ENCODE measurements around the gene HPSE2. TPM values are rescaled to one million over a fixed set of nuclear protein-coding genes. Genes with fewer than 3 reads are reported as not detected.

The HPSE2 gene
- total and polyA plus RNA-seq, 2 experiments from 2014 or later = 0.10 to 0.24 TPM

DNA sequence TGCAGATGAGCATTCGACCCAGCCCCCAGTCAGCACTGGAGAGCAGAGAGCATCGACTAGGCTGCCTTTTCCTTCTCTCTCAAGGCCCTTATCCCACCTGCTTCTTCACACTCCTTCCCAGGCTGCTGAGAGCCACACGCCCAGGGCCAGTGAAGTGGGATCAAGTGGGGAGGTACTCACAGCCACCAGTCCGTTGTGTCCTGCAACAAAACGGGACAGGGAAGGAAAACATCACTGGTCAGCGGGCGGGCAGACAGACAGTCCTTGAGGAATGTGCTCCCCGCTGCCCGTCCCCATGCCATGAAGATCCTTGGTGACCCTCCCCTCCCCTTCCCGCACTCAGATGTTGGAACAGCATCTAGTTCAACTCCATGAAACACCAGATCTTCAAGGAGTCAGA, 824.9 kb downstream of the HPSE2 start:
- H3F3A ChIP-seq (replicated peaks; ENCODE audit: low read depth) = no peaks in the 10 kb centered on the region
- peaks cover 14% of the 10 kb centered on the region for H3K4me1 ChIP-seq (ENCODE audit: insufficient read depth)
- H3K27me3 ChIP-seq (ENCODE audit: insufficient read depth) = no peaks in the 10 kb centered on the region
- TF ChIP-seq, protein P1, sequence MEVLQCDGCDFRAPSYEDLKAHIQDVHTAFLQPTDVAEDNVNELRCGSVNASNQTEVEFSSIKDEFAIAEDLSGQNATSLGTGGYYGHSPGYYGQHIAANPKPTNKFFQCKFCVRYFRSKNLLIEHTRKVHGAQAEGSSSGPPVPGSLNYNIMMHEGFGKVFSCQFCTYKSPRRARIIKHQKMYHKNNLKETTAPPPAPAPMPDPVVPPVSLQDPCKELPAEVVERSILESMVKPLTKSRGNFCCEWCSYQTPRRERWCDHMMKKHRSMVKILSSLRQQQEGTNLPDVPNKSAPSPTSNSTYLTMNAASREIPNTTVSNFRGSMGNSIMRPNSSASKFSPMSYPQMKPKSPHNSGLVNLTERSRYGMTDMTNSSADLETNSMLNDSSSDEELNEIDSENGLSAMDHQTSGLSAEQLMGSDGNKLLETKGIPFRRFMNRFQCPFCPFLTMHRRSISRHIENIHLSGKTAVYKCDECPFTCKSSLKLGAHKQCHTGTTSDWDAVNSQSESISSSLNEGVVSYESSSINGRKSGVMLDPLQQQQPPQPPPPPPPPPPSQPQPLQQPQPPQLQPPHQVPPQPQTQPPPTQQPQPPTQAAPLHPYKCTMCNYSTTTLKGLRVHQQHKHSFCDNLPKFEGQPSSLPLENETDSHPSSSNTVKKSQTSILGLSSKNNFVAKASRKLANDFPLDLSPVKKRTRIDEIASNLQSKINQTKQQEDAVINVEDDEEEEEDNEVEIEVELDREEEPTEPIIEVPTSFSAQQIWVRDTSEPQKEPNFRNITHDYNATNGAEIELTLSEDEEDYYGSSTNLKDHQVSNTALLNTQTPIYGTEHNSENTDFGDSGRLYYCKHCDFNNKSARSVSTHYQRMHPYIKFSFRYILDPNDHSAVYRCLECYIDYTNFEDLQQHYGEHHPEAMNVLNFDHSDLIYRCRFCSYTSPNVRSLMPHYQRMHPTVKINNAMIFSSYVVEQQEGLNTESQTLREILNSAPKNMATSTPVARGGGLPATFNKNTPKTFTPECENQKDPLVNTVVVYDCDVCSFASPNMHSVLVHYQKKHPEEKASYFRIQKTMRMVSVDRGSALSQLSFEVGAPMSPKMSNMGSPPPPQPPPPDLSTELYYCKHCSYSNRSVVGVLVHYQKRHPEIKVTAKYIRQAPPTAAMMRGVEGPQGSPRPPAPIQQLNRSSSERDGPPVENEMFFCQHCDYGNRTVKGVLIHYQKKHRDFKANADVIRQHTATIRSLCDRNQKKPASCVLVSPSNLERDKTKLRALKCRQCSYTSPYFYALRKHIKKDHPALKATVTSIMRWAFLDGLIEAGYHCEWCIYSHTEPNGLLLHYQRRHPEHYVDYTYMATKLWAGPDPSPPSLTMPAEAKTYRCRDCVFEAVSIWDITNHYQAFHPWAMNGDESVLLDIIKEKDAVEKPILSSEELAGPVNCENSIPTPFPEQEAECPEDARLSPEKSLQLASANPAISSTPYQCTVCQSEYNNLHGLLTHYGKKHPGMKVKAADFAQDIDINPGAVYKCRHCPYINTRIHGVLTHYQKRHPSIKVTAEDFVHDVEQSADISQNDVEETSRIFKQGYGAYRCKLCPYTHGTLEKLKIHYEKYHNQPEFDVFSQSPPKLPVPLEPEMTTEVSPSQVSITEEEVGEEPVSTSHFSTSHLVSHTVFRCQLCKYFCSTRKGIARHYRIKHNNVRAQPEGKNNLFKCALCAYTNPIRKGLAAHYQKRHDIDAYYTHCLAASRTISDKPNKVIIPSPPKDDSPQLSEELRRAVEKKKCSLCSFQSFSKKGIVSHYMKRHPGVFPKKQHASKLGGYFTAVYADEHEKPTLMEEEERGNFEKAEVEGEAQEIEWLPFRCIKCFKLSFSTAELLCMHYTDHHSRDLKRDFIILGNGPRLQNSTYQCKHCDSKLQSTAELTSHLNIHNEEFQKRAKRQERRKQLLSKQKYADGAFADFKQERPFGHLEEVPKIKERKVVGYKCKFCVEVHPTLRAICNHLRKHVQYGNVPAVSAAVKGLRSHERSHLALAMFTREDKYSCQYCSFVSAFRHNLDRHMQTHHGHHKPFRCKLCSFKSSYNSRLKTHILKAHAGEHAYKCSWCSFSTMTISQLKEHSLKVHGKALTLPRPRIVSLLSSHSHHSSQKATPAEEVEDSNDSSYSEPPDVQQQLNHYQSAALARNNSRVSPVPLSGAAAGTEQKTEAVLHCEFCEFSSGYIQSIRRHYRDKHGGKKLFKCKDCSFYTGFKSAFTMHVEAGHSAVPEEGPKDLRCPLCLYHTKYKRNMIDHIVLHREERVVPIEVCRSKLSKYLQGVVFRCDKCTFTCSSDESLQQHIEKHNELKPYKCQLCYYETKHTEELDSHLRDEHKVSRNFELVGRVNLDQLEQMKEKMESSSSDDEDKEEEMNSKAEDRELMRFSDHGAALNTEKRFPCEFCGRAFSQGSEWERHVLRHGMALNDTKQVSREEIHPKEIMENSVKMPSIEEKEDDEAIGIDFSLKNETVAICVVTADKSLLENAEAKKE (CRISPR knock-in tag; IDR thresholded peaks at IDR 0.05) = no peak
- no peak for TF ChIP-seq POLR2AphosphoS5 (IDR thresholded peaks at IDR 0.05; ENCODE audit: low read depth)
- TF ChIP-seq, protein P2, sequence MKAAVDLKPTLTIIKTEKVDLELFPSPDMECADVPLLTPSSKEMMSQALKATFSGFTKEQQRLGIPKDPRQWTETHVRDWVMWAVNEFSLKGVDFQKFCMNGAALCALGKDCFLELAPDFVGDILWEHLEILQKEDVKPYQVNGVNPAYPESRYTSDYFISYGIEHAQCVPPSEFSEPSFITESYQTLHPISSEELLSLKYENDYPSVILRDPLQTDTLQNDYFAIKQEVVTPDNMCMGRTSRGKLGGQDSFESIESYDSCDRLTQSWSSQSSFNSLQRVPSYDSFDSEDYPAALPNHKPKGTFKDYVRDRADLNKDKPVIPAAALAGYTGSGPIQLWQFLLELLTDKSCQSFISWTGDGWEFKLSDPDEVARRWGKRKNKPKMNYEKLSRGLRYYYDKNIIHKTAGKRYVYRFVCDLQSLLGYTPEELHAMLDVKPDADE (IDR thresholded peaks at IDR 0.05) = no peak
- TF ChIP-seq EZH2 (IDR thresholded peaks at IDR 0.05; ENCODE audit: low read depth, unreplicated experiment) = no peak
- no peak for TF ChIP-seq CREB1 (CRISPR knock-in tag; IDR thresholded peaks at IDR 0.05; ENCODE audit: low read depth)
- TF ChIP-seq ZNF114 (CRISPR knock-in tag; IDR thresholded peaks at IDR 0.05) = no peak
- no peak for TF ChIP-seq JUNB (IDR thresholded peaks at IDR 0.05; ENCODE audit: unreplicated experiment)
- TF ChIP-seq, protein P3, sequence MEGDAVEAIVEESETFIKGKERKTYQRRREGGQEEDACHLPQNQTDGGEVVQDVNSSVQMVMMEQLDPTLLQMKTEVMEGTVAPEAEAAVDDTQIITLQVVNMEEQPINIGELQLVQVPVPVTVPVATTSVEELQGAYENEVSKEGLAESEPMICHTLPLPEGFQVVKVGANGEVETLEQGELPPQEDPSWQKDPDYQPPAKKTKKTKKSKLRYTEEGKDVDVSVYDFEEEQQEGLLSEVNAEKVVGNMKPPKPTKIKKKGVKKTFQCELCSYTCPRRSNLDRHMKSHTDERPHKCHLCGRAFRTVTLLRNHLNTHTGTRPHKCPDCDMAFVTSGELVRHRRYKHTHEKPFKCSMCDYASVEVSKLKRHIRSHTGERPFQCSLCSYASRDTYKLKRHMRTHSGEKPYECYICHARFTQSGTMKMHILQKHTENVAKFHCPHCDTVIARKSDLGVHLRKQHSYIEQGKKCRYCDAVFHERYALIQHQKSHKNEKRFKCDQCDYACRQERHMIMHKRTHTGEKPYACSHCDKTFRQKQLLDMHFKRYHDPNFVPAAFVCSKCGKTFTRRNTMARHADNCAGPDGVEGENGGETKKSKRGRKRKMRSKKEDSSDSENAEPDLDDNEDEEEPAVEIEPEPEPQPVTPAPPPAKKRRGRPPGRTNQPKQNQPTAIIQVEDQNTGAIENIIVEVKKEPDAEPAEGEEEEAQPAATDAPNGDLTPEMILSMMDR (conservative IDR thresholded peaks at IDR 0.05; ENCODE audit: low read depth in 2 of 2) = no peak
- no peak for TF ChIP-seq NANOG (IDR thresholded peaks at IDR 0.05; ENCODE audit: borderline replicate concordance)
- TF ChIP-seq STAT1 (IDR thresholded peaks at IDR 0.05; ENCODE audit: unreplicated experiment) = no peak
- no peak for TF ChIP-seq ZNF331 (CRISPR knock-in tag; IDR thresholded peaks at IDR 0.05; ENCODE audit: low read depth)
- TF ChIP-seq, protein P4, sequence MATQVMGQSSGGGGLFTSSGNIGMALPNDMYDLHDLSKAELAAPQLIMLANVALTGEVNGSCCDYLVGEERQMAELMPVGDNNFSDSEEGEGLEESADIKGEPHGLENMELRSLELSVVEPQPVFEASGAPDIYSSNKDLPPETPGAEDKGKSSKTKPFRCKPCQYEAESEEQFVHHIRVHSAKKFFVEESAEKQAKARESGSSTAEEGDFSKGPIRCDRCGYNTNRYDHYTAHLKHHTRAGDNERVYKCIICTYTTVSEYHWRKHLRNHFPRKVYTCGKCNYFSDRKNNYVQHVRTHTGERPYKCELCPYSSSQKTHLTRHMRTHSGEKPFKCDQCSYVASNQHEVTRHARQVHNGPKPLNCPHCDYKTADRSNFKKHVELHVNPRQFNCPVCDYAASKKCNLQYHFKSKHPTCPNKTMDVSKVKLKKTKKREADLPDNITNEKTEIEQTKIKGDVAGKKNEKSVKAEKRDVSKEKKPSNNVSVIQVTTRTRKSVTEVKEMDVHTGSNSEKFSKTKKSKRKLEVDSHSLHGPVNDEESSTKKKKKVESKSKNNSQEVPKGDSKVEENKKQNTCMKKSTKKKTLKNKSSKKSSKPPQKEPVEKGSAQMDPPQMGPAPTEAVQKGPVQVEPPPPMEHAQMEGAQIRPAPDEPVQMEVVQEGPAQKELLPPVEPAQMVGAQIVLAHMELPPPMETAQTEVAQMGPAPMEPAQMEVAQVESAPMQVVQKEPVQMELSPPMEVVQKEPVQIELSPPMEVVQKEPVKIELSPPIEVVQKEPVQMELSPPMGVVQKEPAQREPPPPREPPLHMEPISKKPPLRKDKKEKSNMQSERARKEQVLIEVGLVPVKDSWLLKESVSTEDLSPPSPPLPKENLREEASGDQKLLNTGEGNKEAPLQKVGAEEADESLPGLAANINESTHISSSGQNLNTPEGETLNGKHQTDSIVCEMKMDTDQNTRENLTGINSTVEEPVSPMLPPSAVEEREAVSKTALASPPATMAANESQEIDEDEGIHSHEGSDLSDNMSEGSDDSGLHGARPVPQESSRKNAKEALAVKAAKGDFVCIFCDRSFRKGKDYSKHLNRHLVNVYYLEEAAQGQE (IDR thresholded peaks at IDR 0.05; ENCODE audit: unreplicated experiment) = no peak
- no peak for TF ChIP-seq EZH2phosphoT487 (IDR thresholded peaks at IDR 0.05; ENCODE audit: unreplicated experiment)
- no peak for ATAC-seq
- H4K20me1 ChIP-seq (replicated peaks; ENCODE audit: insufficient read depth) = no peaks in the 10 kb centered on the region
- no peak overlapping the region for H3K4me3 ChIP-seq
- H3K36me3 ChIP-seq (ENCODE audit: insufficient read depth) = no peaks in the 10 kb centered on the region
- H3K9me2 ChIP-seq (ENCODE audit: insufficient read depth) = no peaks in the 10 kb centered on the region
- Mint-ChIP-seq H3K4me3 (no peak overlapping the region), H3K27me3 (ENCODE audit: insufficient read depth, low read depth, poor library complexity) (peaks cover 5% of the 10 kb centered on the region), H3K9me3 (no peaks in the 10 kb centered on the region), H3K36me3 (ENCODE audit: low read depth) (no peaks in the 10 kb centered on the region), H3K4me1 (peaks cover 12% of the 10 kb centered on the region; the same call in 2 of the 3 replicates), H3K27ac (no peak overlapping the region)
- H3K79me2 ChIP-seq (replicated peaks; ENCODE audit: insufficient read depth) = no peaks in the 10 kb centered on the region
- H2AFZ ChIP-seq = no peak overlapping the region
- no peak overlapping the region for H3K4me2 ChIP-seq
- DNase-seq (ENCODE audit: low spot score) = no peak
- no peak overlapping the region for H3K27ac ChIP-seq (ENCODE audit: low read depth)

All from GM23338 (cell line).